Left lung (tissue), 10 donors: ENCODE results near the gene MRPS25. TPM values are rescaled to one million over a fixed set of nuclear protein-coding genes. Genes with fewer than 3 reads are reported as not detected.
"Not testable (repeated sequence)": the region's sequence is repeated elsewhere in the genome, so short reads cannot be mapped to it uniquely, and the experiment has no call there.

Source experiments
- ATAC-seq: fragments of 200-7000 bp; cut with Tn5 transposase; one replicate; pipeline ENCODE4 v1.9.1; 2020; ENCODE audit warnings: moderate library complexity
- DNase-seq, 4 donors: peaks; one replicate each; pipeline ENCODE4 v3.0.0-alpha.2; 2013 to 2020
- H3K27ac ChIP-seq, 2 donors: fragments of 200-600 bp; sonication (generic) in 1 of 2; one replicate each; pipeline versions ENCODE4 v1.5.0 to v1.8.0; 2020 to 2021
- H3K27me3 ChIP-seq, 2 donors: fragments of 200-600 bp; sonication (generic) in 1 of 2; one replicate each; pipeline versions ENCODE4 v1.5.0 to v1.8.0; 2020 to 2021
- H3K36me3 ChIP-seq, 2 donors: fragments of 200-600 bp; sonication (generic) in 1 of 2; one replicate each; pipeline versions ENCODE4 v1.5.0 to v1.8.0; 2020 to 2021
- H3K4me1 ChIP-seq, 2 donors: fragments of 200-600 bp; one replicate each; pipeline ENCODE4 v1.8.0; 2021
- H3K4me3 ChIP-seq, 2 donors: fragments of 200-600 bp; sonication (generic) in 1 of 2; one replicate each; pipeline versions ENCODE4 v1.5.0 to v1.8.0; 2020 to 2021; ENCODE audit warnings: mild to moderate bottlenecking in 1 of 2
- H3K9me3 ChIP-seq, 2 donors: fragments of 200-600 bp; sonication (generic) in 1 of 2; one replicate each; pipeline versions ENCODE4 v1.5.0 to v1.8.0; 2020 to 2021
- intact Hi-C, 2 donors: fragments of 100-400 bp; cut with DNase I; formaldehyde crosslinking; loops; one replicate each; pipeline versions ENCODE4 v1.11.2 to v1.14.2; 2022
- polyA plus RNA-seq, 6 donors: library from polyadenylated mRNA; unstranded; fragments of 120-200 nt; gene quantifications; one replicate each; pipeline ENCODE4 v1.2.1, GENCODE V29; 2013; ENCODE audit not compliant: insufficient read length in 6 of 6
- total RNA-seq, 2 donors: library from RNA; stranded (reverse); fragmentation: NEBNext Ultra II Directional; extraction: Animal tissue kit (Norgen Biotek cat#: 25700); gene quantifications; one replicate each; pipeline ENCODE4 v1.2.1, GENCODE V29; 2021
- TF ChIP-seq, protein P1 (sequence below), 2 donors: fragments of 200-600 bp; sonication (generic) in 1 of 2; IDR thresholded peaks; one replicate each; pipeline versions ENCODE4 v1.5.0 to v1.8.0; 2021; ENCODE audit warnings: antibody characterized with exemption in 2 of 2
- donor health status: DM: no; HTN: yes; CAD: no.
- donor health status: DM: no; HTN: no; CAD: no.

The MRPS25 gene
- total and polyA plus RNA-seq, 8 donors = 56.0 to 78.7 (median 71.1) TPM

DNA sequence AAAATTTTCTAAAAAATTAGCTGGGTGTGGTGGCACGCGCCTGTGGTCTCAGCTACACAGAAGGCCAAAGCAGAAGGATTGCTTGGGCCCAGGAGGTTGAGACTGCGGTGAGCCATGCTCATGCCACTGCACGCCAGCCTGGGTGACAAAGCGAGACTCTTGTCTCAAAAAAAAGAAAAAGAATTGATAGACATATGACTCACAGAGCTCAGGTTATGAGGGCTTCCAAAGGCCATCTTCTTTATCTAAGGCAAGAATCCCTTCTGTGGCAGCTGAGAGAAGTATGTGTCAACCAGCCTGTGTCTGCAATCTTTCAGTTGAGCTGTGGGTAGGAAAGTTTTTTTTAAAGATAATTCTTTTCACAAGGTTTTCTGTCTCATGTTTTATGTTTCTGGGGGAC is 53.9 kb downstream of the MRPS25 start:
- TF ChIP-seq, protein P1, sequence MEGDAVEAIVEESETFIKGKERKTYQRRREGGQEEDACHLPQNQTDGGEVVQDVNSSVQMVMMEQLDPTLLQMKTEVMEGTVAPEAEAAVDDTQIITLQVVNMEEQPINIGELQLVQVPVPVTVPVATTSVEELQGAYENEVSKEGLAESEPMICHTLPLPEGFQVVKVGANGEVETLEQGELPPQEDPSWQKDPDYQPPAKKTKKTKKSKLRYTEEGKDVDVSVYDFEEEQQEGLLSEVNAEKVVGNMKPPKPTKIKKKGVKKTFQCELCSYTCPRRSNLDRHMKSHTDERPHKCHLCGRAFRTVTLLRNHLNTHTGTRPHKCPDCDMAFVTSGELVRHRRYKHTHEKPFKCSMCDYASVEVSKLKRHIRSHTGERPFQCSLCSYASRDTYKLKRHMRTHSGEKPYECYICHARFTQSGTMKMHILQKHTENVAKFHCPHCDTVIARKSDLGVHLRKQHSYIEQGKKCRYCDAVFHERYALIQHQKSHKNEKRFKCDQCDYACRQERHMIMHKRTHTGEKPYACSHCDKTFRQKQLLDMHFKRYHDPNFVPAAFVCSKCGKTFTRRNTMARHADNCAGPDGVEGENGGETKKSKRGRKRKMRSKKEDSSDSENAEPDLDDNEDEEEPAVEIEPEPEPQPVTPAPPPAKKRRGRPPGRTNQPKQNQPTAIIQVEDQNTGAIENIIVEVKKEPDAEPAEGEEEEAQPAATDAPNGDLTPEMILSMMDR (IDR thresholded peaks at IDR 0.05) = no peak
- peaks cover 0 to 60% of the 10 kb centered on the region in 2 donors for H3K36me3 ChIP-seq
- no peaks in the 10 kb centered on the region for H3K9me3 ChIP-seq
- ATAC-seq = no peak
- no peak overlapping the region for H3K27ac ChIP-seq
- no peak overlapping the region for H3K4me3 ChIP-seq
- intact Hi-C loops = no loop called here
- H3K4me1 ChIP-seq = peaks cover 0 to 3% of the 10 kb centered on the region in 2 donors
- no peak for DNase-seq
- no peaks in the 10 kb centered on the region for H3K27me3 ChIP-seq

DNA sequence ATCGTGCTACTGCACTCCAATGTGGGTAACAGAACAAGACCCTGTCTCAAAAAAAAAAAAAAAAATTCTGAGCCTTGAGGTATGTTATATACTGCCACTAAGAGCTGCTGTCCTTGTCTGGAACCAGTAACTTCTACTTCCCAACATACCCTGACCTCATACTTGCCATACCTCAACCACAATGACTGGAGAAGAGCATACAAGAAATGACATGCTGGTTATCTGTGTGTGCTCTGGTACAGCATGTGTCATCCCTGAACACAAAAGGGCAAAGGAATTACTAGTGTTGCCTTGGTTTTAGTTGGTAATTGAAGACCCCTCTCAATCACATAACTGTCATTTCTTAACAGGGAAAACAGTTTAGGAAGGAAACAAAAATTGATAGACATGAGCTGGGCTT is 54.5 kb downstream of the MRPS25 start:
- DNase-seq = no peak
- Histone ChIP-seq H3K27ac (no peak overlapping the region), H3K9me3 (no peaks in the 10 kb centered on the region), H3K4me1 (peaks cover 0 to 3% of the 10 kb centered on the region in 2 donors), H3K36me3 (peaks cover 0 to 60% of the 10 kb centered on the region in 2 donors), H3K4me3 (no peak overlapping the region), H3K27me3 (no peaks in the 10 kb centered on the region)
- TF ChIP-seq, protein P1 (IDR thresholded peaks at IDR 0.05) = no peak
- intact Hi-C loops = no loop called here
- ATAC-seq = no peak

DNA sequence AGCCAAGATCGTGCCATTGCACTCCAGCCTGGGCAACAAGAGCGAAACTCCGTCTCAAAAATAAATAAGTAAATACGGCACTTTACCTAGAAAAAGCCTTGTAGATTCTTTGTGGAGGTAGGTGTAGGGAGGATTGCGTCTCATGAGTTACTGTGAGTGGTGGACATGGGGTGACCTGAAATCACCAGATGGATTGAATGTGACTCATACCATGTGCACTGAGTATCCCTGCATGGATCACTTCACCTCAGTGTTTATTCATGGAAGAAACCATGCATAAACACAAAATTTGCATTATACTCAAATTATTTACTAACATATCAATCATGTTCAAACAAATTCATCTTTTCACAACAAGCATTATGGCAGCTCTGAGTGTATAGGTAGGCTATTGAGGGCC is 55.9 kb downstream of the MRPS25 start:
- intact Hi-C loops = no loop called here
- DNase-seq (no peak), ATAC-seq (no peak)
- H3K36me3 ChIP-seq = peaks cover 0 to 61% of the 10 kb centered on the region in 2 donors
- H3K4me3 ChIP-seq = no peak overlapping the region
- H3K4me1 ChIP-seq = peaks cover 0 to 3% of the 10 kb centered on the region in 2 donors
- TF ChIP-seq, protein P1 (IDR thresholded peaks at IDR 0.05) = no peak
- no peak overlapping the region for H3K27ac ChIP-seq
- H3K9me3 ChIP-seq = no peaks in the 10 kb centered on the region
- H3K27me3 ChIP-seq = no peaks in the 10 kb centered on the region

DNA sequence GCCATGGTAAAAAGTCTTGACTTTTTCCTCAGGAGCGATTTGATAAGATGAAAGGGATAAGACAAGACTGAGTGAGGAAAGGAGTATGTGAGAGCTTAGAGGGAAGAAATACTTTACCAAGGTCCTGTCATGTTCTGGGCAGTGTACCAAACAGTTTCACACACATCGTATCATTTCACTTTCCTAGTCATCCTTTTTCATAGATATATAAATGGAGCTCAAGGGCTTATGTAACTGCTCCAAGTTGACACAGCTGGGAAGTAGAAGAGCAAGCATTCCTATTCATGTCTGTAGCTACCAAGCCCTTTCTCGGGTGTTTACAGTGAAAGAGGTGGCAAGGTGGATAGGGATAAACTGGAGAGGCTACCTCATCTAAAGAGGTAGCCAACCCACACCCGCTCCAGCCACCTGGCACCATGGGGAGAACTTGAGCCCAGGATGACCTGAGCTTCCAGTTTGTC is 57.4 kb downstream of the MRPS25 start:
- intact Hi-C loops = no loop called here
- H3K9me3 ChIP-seq = no peaks in the 10 kb centered on the region
- H3K27me3 ChIP-seq = no peaks in the 10 kb centered on the region
- ATAC-seq = peak; percentile 74
- peak in 1 of 4 donors; percentile 19 for DNase-seq
- H3K36me3 ChIP-seq = peaks cover 0 to 56% of the 10 kb centered on the region in 2 donors
- TF ChIP-seq, protein P1 (IDR thresholded peaks at IDR 0.05) = no peak
- no peak overlapping the region for H3K27ac ChIP-seq
- no peak overlapping the region for H3K4me3 ChIP-seq
- peaks cover 0 to 3% of the 10 kb centered on the region in 2 donors for H3K4me1 ChIP-seq

DNA sequence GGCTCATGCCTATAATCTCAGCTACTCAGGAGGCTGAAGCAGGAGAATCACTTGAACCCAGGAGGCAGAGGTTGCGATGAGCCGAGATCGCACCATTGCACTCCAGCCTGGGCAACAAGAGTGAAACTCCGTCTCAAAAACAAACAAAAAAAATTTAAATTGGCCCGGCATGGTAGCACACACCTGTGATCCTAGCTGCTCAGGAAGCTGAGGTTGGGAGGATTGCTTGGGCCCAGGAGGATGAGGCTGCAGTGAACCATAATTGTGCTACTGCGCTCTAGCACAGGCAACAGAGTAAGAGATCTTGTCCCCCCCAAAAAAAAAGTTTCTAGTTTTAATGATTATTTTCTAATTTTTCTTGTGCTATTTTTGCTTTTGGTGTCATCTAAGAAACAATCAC is 65.9 kb downstream of the MRPS25 start:
- H3K27ac ChIP-seq, H3K9me3 ChIP-seq, H3K4me3 ChIP-seq, ATAC-seq, H3K4me1 ChIP-seq, intact Hi-C loops, DNase-seq, H3K27me3 ChIP-seq: not testable (repeated sequence)
- H3K36me3 ChIP-seq = peaks cover 0 to 14% of the 10 kb centered on the region in 2 donors

Other genes with a start within 250 kb of the MRPS25 start
- 10 to 100 TPM; 25.4 to 48.7 TPM for gene FGD5, start 246.4 kb downstream of the MRPS25 start, total RNA-seq
- gene FGD5, start 246.4 kb downstream of the MRPS25 start, polyA plus RNA-seq = 10 to 100 TPM; 39.8 to 49.4 (median 41.7) TPM
- 10 to 100 TPM; 37.7 to 41.9 TPM for gene NR2C2, start 117.7 kb downstream of the MRPS25 start, total RNA-seq
- gene NR2C2, start 117.7 kb downstream of the MRPS25 start, polyA plus RNA-seq = 10 to 100 TPM; 52.6 to 65.4 (median 57.2) TPM
- gene RBSN, start 33.8 kb upstream of the MRPS25 start, total RNA-seq = 10 to 100 TPM; 24.5 to 24.9 TPM
- 10 to 100 TPM; 32.2 to 37.0 (median 33.0) TPM for gene RBSN, start 33.8 kb upstream of the MRPS25 start, polyA plus RNA-seq
- 10 to 100 TPM; 38.0 to 41.4 TPM for gene CAPN7, start 140.9 kb upstream of the MRPS25 start, total RNA-seq
- gene CAPN7, start 140.9 kb upstream of the MRPS25 start, polyA plus RNA-seq = 10 to 100 TPM; 46.7 to 66.5 (median 51.8) TPM